SU-DHL-6 (cell line): Measurements from ENCODE around the gene SLC9A3.

Experiments used
- H2AFZ ChIP-seq: fragments of 200-600 bp; sonication (generic); 2 replicates; pipeline ENCODE4 v1.6.1; 2014; ENCODE audit warnings: low read depth, mild to moderate bottlenecking, moderate library complexity, mixed read lengths, antibody characterized with exemption, low read length; ENCODE audit not compliant: severe bottlenecking
- H3F3A ChIP-seq: fragments of 200-600 bp; shearing (Covaris generic); 2 replicates; pipeline ENCODE4 v1.6.0; 2016; ENCODE audit warnings: antibody characterized with exemption, mild to moderate bottlenecking; ENCODE audit not compliant: insufficient read depth
- H3K27ac ChIP-seq: fragments of 200-600 bp; sonication (generic); 2 replicates; pipeline ENCODE4 v1.5.1; 2016; ENCODE audit warnings: low read depth, mild to moderate bottlenecking, low read length, moderate library complexity, mixed read lengths
- H3K27me3 ChIP-seq: fragments of 200-600 bp; sonication (generic), shearing (Covaris generic); 2 replicates; pipeline ENCODE4 v1.6.0; 2014; ENCODE audit warnings: mild to moderate bottlenecking, low read length
- H3K36me3 ChIP-seq: fragments of 200-600 bp; sonication (generic); 2 replicates; pipeline ENCODE4 v1.6.1; 2014; ENCODE audit warnings: mild to moderate bottlenecking, low read length, mixed read lengths
- H3K4me2 ChIP-seq: fragments of 300-600, 200-600 bp; shearing (Covaris generic), sonication (generic); 2 replicates; pipeline ENCODE4 v1.6.0; 2014; ENCODE audit warnings: low read length, low read depth, mild to moderate bottlenecking; ENCODE audit not compliant: poor library complexity, severe bottlenecking
- H3K4me3 ChIP-seq: fragments of 200-600 bp; sonication (generic); 2 replicates; pipeline ENCODE4 v1.5.1; 2014; ENCODE audit warnings: antibody characterized with exemption, low read length, mild to moderate bottlenecking, mixed read lengths; ENCODE audit not compliant: insufficient read depth, poor library complexity, severe bottlenecking
- H3K79me2 ChIP-seq: fragments of 200-600 bp; sonication (generic); 2 replicates; pipeline ENCODE4 v1.6.1; 2014; ENCODE audit warnings: mild to moderate bottlenecking, low read length, moderate library complexity; ENCODE audit not compliant: insufficient read depth
- H3K9ac ChIP-seq: fragments of 200-600 bp; sonication (generic); 2 replicates; pipeline ENCODE4 v1.7.0; 2014; ENCODE audit warnings: mild to moderate bottlenecking, low read length
- H3K9me2 ChIP-seq: fragments of 200-600 bp; sonication (generic); replicated peaks from 2 replicates; pipeline ENCODE4 v1.6.1; 2014; ENCODE audit warnings: low read length; ENCODE audit not compliant: insufficient read depth
- H3K9me3 ChIP-seq: fragments of 200-600 bp; sonication (generic); 2 replicates; pipeline ENCODE4 v1.6.1; 2014; ENCODE audit warnings: low read length, mixed read lengths; ENCODE audit not compliant: insufficient read depth
- H4K20me1 ChIP-seq: fragments of 200-600 bp; sonication (generic); 2 replicates; pipeline ENCODE4 v1.6.1; 2014; ENCODE audit warnings: low read depth, mild to moderate bottlenecking, antibody characterized with exemption, low read length, moderate library complexity, mixed read lengths
- EZH2phosphoT487 ChIP-seq: fragments of 200-600 bp; sonication (generic), shearing (Covaris generic); conservative IDR thresholded peaks from 2 replicates; pipeline ENCODE4 v1.6.1; 2018; ENCODE audit warnings: mild to moderate bottlenecking, antibody characterized with exemption, low read length, moderate library complexity, mixed read lengths
- TF ChIP-seq, protein P1 (sequence below): fragments of 200-600 bp; sonication (generic); IDR thresholded peaks from one replicate; pipeline ENCODE4 v1.5.1; 2017; ENCODE audit warnings: antibody characterized with exemption, mild to moderate bottlenecking, low read length, moderate library complexity; ENCODE audit not compliant: insufficient read depth, poor library complexity, severe bottlenecking

The SLC9A3 gene

DNA sequence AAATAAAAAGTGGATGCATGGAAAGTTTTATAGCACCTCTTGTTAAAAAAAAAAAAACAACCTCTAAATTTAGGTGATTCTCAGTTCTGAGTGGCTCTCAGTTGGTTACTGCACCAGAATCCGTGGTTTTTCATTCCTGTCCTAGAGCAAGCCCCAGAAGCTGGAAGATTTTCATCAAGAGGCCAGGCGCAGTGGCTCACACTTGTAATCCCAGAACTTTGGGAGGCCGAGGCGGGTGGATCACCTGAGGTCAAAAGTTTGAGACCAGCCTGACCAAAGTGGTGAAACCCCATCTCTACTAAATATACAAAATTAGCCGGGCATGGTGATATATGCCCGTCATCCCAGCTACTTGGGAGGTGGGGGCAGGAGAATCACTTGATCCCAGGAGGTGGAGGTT lies 27.2 kb upstream of the SLC9A3 start:
- H3K79me2 ChIP-seq, result no peaks in the 10 kb centered on the region
- no peaks in the 10 kb centered on the region for H4K20me1 ChIP-seq
- no peaks in the 10 kb centered on the region for H3F3A ChIP-seq
- H3K4me2 ChIP-seq, result no peak overlapping the region
- TF ChIP-seq EZH2phosphoT487, result no peak
- TF ChIP-seq, protein P1, sequence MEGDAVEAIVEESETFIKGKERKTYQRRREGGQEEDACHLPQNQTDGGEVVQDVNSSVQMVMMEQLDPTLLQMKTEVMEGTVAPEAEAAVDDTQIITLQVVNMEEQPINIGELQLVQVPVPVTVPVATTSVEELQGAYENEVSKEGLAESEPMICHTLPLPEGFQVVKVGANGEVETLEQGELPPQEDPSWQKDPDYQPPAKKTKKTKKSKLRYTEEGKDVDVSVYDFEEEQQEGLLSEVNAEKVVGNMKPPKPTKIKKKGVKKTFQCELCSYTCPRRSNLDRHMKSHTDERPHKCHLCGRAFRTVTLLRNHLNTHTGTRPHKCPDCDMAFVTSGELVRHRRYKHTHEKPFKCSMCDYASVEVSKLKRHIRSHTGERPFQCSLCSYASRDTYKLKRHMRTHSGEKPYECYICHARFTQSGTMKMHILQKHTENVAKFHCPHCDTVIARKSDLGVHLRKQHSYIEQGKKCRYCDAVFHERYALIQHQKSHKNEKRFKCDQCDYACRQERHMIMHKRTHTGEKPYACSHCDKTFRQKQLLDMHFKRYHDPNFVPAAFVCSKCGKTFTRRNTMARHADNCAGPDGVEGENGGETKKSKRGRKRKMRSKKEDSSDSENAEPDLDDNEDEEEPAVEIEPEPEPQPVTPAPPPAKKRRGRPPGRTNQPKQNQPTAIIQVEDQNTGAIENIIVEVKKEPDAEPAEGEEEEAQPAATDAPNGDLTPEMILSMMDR, result no peak
- H3K4me3 ChIP-seq, result no peak overlapping the region
- H3K27ac ChIP-seq, result no peak overlapping the region
- no peaks in the 10 kb centered on the region for H3K9me3 ChIP-seq
- H2AFZ ChIP-seq, result no peak overlapping the region
- H3K36me3 ChIP-seq, result no peaks in the 10 kb centered on the region
- no peaks in the 10 kb centered on the region for H3K27me3 ChIP-seq
- H3K9me2 ChIP-seq, result no peaks in the 10 kb centered on the region
- H3K9ac ChIP-seq, result no peak overlapping the region

DNA sequence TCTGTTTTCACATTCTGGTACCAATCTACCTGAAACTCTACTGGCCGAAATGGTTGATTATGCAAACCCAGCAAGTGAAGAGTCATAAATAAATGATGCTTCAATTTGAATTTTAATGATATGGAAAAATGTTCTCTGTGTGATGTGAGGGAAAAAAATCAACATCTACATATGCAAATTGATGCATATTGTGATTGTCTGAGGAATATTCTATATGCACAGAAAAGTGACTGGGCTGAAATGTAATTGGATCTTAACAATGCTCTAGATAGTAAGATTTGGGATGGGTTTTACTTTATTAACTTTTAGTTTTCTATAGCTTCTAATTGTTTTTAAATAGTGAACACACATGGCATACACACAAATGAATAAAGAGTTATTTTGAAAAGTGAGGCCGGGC lies 25.0 kb upstream of the SLC9A3 start:
- Histone ChIP-seq H3K4me3 (no peak overlapping the region), H3K9me3 (no peaks in the 10 kb centered on the region), H3K79me2 (no peaks in the 10 kb centered on the region), H3K27me3 (no peaks in the 10 kb centered on the region), H3K9me2 (no peaks in the 10 kb centered on the region), H3K36me3 (no peaks in the 10 kb centered on the region), H2AFZ (no peak overlapping the region), H3F3A (no peaks in the 10 kb centered on the region), H3K27ac (no peak overlapping the region), H3K9ac (no peak overlapping the region), H4K20me1 (no peaks in the 10 kb centered on the region), H3K4me2 (no peak overlapping the region)
- TF ChIP-seq, protein P1, result no peak
- TF ChIP-seq EZH2phosphoT487, result no peak

DNA sequence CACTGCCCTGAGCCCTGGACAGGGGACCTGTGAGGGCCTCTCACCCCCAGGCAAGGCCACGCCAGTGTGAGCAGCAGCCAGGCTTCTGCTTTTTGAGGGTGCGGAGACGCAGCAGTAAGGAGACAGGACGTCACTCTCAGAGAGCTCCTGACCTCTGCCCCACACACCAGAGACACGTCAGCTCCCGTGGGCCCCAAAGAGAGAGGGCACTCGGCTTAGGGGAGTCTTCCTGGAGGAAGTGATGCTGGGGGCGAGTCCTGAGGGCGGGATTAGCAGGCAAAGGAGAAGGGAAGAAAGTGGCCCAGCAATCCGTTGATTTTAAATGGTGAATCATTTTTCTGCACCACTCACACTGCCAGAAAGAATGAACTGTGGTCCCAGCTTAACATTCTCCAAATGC lies 24.0 kb upstream of the SLC9A3 start:
- no peak overlapping the region for H3K9ac ChIP-seq
- H3K79me2 ChIP-seq, result no peaks in the 10 kb centered on the region

More for the DNA sequence above, 24.0 kb upstream of the SLC9A3 start:
- Histone ChIP-seq H3K4me2 (no peak overlapping the region), H3K27me3 (no peaks in the 10 kb centered on the region), H3K9me2 (no peaks in the 10 kb centered on the region), H2AFZ (no peak overlapping the region), H3K4me3 (no peak overlapping the region), H3F3A (no peaks in the 10 kb centered on the region), H4K20me1 (no peaks in the 10 kb centered on the region), H3K36me3 (no peaks in the 10 kb centered on the region), H3K27ac (no peak overlapping the region), H3K9me3 (no peaks in the 10 kb centered on the region)
- no peak for TF ChIP-seq EZH2phosphoT487
- TF ChIP-seq, protein P1, result no peak
